Mesothelial cell of epicardium (in vitro differentiated cells): ENCODE results near the gene PTPRT. TPM values are rescaled to one million over a fixed set of nuclear protein-coding genes. Genes with fewer than 3 reads are reported as not detected.

Experiments used
- DNase-seq, 2 experiments: peaks; one replicate each; pipeline ENCODE4 v3.0.0; 2021; ENCODE audit warnings: low spot score in 2 of 2; ENCODE audit not compliant: unreplicated experiment in 2 of 2
- H3K27ac Mint-ChIP-seq: 2 replicates; pipeline ENCODE4 v1.8.0; 2021; ENCODE audit warnings: mixed read lengths
- H3K27me3 Mint-ChIP-seq: 2 replicates; pipeline ENCODE4 v1.8.0; 2021; ENCODE audit warnings: low read depth, mixed read lengths
- H3K36me3 Mint-ChIP-seq: 2 replicates; pipeline ENCODE4 v1.8.0; 2021; ENCODE audit warnings: mixed read lengths
- H3K4me1 Mint-ChIP-seq: 2 replicates; pipeline ENCODE4 v1.8.0; 2021; ENCODE audit warnings: mixed read lengths
- H3K4me3 Mint-ChIP-seq: 2 replicates; pipeline ENCODE4 v1.8.0; 2021; ENCODE audit warnings: mild to moderate bottlenecking, moderate library complexity, mixed read lengths
- H3K9me3 Mint-ChIP-seq: 2 replicates; pipeline ENCODE4 v1.8.0; 2021; ENCODE audit warnings: mixed read lengths
- CTCF ChIP-seq: fragments of 200-600 bp; sonication (generic); IDR thresholded peaks from one replicate; pipeline ENCODE4 v1.5.0; 2021; ENCODE audit warnings: antibody characterized with exemption; ENCODE audit not compliant: unreplicated experiment
- total RNA-seq: library from RNA; stranded (reverse); gene quantifications from 3 replicates; pipeline ENCODE4 v1.2.1, GENCODE V29; 2021

The PTPRT gene
- total RNA-seq, 1 donor from 2014 or later, result 0.80 TPM

- no peak for DNase-seq
- H3K27me3 Mint-ChIP-seq, result peaks cover 7% of the 10 kb centered on the region
- TF ChIP-seq CTCF, result no peak
- no peaks in the 10 kb centered on the region for H3K9me3 Mint-ChIP-seq
- H3K27ac Mint-ChIP-seq, result no peak overlapping the region
- no peak overlapping the region for H3K4me3 Mint-ChIP-seq
- no peaks in the 10 kb centered on the region for H3K36me3 Mint-ChIP-seq
- peaks cover 2% of the 10 kb centered on the region for H3K4me1 Mint-ChIP-seq
Measured at GRCh38 chr20:42100137-42100704, 1089.5 kb downstream of the PTPRT start.

- H3K4me1 Mint-ChIP-seq, result peaks cover 2% of the 10 kb centered on the region
- TF ChIP-seq CTCF, result no peak
- H3K4me3 Mint-ChIP-seq, result no peak overlapping the region
- peaks cover 10% of the 10 kb centered on the region for H3K27me3 Mint-ChIP-seq
- no peak for DNase-seq
- no peak overlapping the region for H3K27ac Mint-ChIP-seq
- H3K9me3 Mint-ChIP-seq, result no peaks in the 10 kb centered on the region
- H3K36me3 Mint-ChIP-seq, result no peaks in the 10 kb centered on the region
Measured at GRCh38 chr20:42099101-42099500, 1090.6 kb downstream of the PTPRT start.

GRCh38 chr20:42098418-42098817, 1091.3 kb downstream of the PTPRT start:
- Mint-ChIP-seq H3K4me3 (no peak overlapping the region), H3K27me3 (peaks cover 10% of the 10 kb centered on the region), H3K9me3 (no peaks in the 10 kb centered on the region), H3K36me3 (no peaks in the 10 kb centered on the region), H3K27ac (no peak overlapping the region), H3K4me1 (peaks cover 2% of the 10 kb centered on the region)
- no peak for DNase-seq
- TF ChIP-seq CTCF, result no peak

GRCh38 chr20:42097741-42098140, 1092.0 kb downstream of the PTPRT start:
- no peak for DNase-seq
- Mint-ChIP-seq H3K27ac (no peak overlapping the region), H3K4me1 (peaks cover 2% of the 10 kb centered on the region), H3K9me3 (no peaks in the 10 kb centered on the region), H3K27me3 (peaks cover 14% of the 10 kb centered on the region), H3K36me3 (no peaks in the 10 kb centered on the region), H3K4me3 (no peak overlapping the region)
- no peak for TF ChIP-seq CTCF

GRCh38 chr20:42095221-42095620, 1094.5 kb downstream of the PTPRT start:
- Mint-ChIP-seq H3K4me3 (no peak overlapping the region), H3K27me3 (peaks cover 27% of the 10 kb centered on the region), H3K9me3 (no peaks in the 10 kb centered on the region), H3K36me3 (no peaks in the 10 kb centered on the region), H3K4me1 (peaks cover 2% of the 10 kb centered on the region), H3K27ac (no peak overlapping the region)
- TF ChIP-seq CTCF, result no peak
- no peak for DNase-seq
